Karpas-422 (cell line): Measurements from ENCODE around the gene KRTAP2-4. TPM values are rescaled to one million over a fixed set of nuclear protein-coding genes. Genes with fewer than 3 reads are reported as not detected.

ENCODE experiments used
- DNase-seq: peaks from one replicate; pipeline ENCODE4 v3.0.0-alpha.2; 2015
- H2AFZ ChIP-seq: fragments of 200-600 bp; sonication (generic); 2 replicates; pipeline ENCODE4 v1.6.1; 2014; ENCODE audit warnings: antibody characterized with exemption, low read length, mixed read lengths
- H3K27ac ChIP-seq: fragments of 200-600 bp; sonication (generic); 2 replicates; pipeline ENCODE4 v1.5.1; 2014; ENCODE audit warnings: mild to moderate bottlenecking, low read length, moderate library complexity
- H3K27me3 ChIP-seq: fragments of 200-600 bp; sonication (generic); 2 replicates; pipeline ENCODE4 v1.6.1; 2014; ENCODE audit warnings: low read length, mixed read lengths
- H3K36me3 ChIP-seq: fragments of 200-600 bp; sonication (generic); 2 replicates; pipeline ENCODE4 v1.6.1; 2014; ENCODE audit warnings: low read length, mixed read lengths; ENCODE audit not compliant: insufficient read depth
- H3K4me1 ChIP-seq: fragments of 200-600 bp; sonication (generic); 2 replicates; pipeline ENCODE4 v1.6.1; 2014; ENCODE audit warnings: mild to moderate bottlenecking, low read length, mixed read lengths
- H3K4me2 ChIP-seq: fragments of 200-600 bp; sonication (generic); 2 replicates; pipeline ENCODE4 v1.6.1; 2014; ENCODE audit warnings: low read length, low read depth, mild to moderate bottlenecking; ENCODE audit not compliant: poor library complexity, severe bottlenecking
- H3K4me3 ChIP-seq: fragments of 200-600 bp; sonication (generic); 2 replicates; pipeline ENCODE4 v1.5.1; 2014; ENCODE audit warnings: mild to moderate bottlenecking, antibody characterized with exemption, low read length, mixed read lengths
- H3K79me2 ChIP-seq: fragments of 200-600 bp; sonication (generic); 2 replicates; pipeline ENCODE4 v1.6.1; 2014; ENCODE audit warnings: mild to moderate bottlenecking, low read length, mixed read lengths
- H3K9ac ChIP-seq: fragments of 200-600 bp; sonication (generic); 2 replicates; pipeline ENCODE4 v1.6.0; 2014; ENCODE audit warnings: low read length
- H3K9me2 ChIP-seq: fragments of 200-600 bp; sonication (generic), shearing (Covaris generic); replicated peaks from 2 replicates; pipeline ENCODE4 v1.6.0; 2014; ENCODE audit warnings: mild to moderate bottlenecking, low read length, moderate library complexity; ENCODE audit not compliant: insufficient read depth
- H3K9me3 ChIP-seq: fragments of 300-700, 200-600 bp; sonication (generic); 2 replicates; pipeline ENCODE4 v1.6.1; 2014; ENCODE audit warnings: low read length, mixed read lengths
- H4K20me1 ChIP-seq: fragments of 200-600 bp; sonication (generic); 2 replicates; pipeline ENCODE4 v1.6.1; 2014; ENCODE audit warnings: mild to moderate bottlenecking, antibody characterized with exemption, low read length, low read depth; ENCODE audit not compliant: insufficient read depth
- total RNA-seq: library from RNA; depleted of rRNA; stranded (reverse); fragments of >200 nt; shearing (Covaris generic); gene quantifications from 2 replicates; pipeline ENCODE4 v1.2.3, GENCODE V29; 2014; ENCODE audit warnings: low replicate concordance; rRNA removed

Gene KRTAP2-4
- total RNA-seq, 1 experiment from 2014 or later: not detected

- no peak overlapping the region for H3K9ac ChIP-seq
- no peaks in the 10 kb centered on the region for H3K27me3 ChIP-seq
- no peaks in the 10 kb centered on the region for H3K79me2 ChIP-seq
- H3K36me3 ChIP-seq: no peaks in the 10 kb centered on the region
- H2AFZ ChIP-seq: no peak overlapping the region
- peak; percentile 41 for DNase-seq
- no peaks in the 10 kb centered on the region for H4K20me1 ChIP-seq
- H3K9me3 ChIP-seq: no peaks in the 10 kb centered on the region
- H3K9me2 ChIP-seq: no peaks in the 10 kb centered on the region
- H3K27ac ChIP-seq: no peak overlapping the region
- H3K4me2 ChIP-seq: no peak overlapping the region
- no peak overlapping the region for H3K4me3 ChIP-seq
- no peaks in the 10 kb centered on the region for H3K4me1 ChIP-seq
Measured at GRCh38 chr17:41015454-41015853, 50.2 kb downstream of the KRTAP2-4 start.

Other genes with a start within 250 kb of the KRTAP2-4 start
- gene KRT10, start 243.3 kb downstream of the KRTAP2-4 start, total RNA-seq: 14.9 and 21.6 TPM in 2 replicates
- gene KRT12, start 198.7 kb downstream of the KRTAP2-4 start, total RNA-seq: not detected in 2 replicates
- not detected in 2 replicates for gene KRT20, start 180.6 kb downstream of the KRTAP2-4 start, total RNA-seq
- not detected in 2 replicates for gene KRT23, start 128.2 kb downstream of the KRTAP2-4 start, total RNA-seq
- gene KRT39, start 98.9 kb downstream of the KRTAP2-4 start, total RNA-seq: not detected in 2 replicates
- gene KRT40, start 81.6 kb downstream of the KRTAP2-4 start, total RNA-seq: not detected in 2 replicates
- gene KRTAP3-3, start 71.7 kb downstream of the KRTAP2-4 start, total RNA-seq: not detected in 2 replicates
- not detected in 2 replicates for gene KRTAP3-2, start 66.0 kb downstream of the KRTAP2-4 start, total RNA-seq
- not detected in 2 replicates for gene KRTAP3-1, start 56.8 kb downstream of the KRTAP2-4 start, total RNA-seq
- gene KRTAP1-5, start 38.7 kb downstream of the KRTAP2-4 start, total RNA-seq: not detected in 2 replicates
- not detected in 2 replicates for gene KRTAP1-4, start 35.7 kb downstream of the KRTAP2-4 start, total RNA-seq
- gene KRTAP1-3, start 31.0 kb downstream of the KRTAP2-4 start, total RNA-seq: not detected in 2 replicates
- gene KRTAP1-1, start 24.4 kb downstream of the KRTAP2-4 start, total RNA-seq: not detected in 2 replicates
- gene KRTAP2-1, start 18.6 kb downstream of the KRTAP2-4 start, total RNA-seq: not detected in 2 replicates
- not detected in 2 replicates for gene KRTAP2-2, start 10.6 kb downstream of the KRTAP2-4 start, total RNA-seq
- not detected in 2 replicates for gene KRTAP2-3, start 5.8 kb downstream of the KRTAP2-4 start, total RNA-seq
- gene KRTAP4-7, start 18.3 kb upstream of the KRTAP2-4 start, total RNA-seq: not detected in 2 replicates
- not detected in 2 replicates for gene KRTAP4-8, start 32.3 kb upstream of the KRTAP2-4 start, total RNA-seq
- not detected in 2 replicates for gene KRTAP4-16, start 36.3 kb upstream of the KRTAP2-4 start, total RNA-seq
- not detected in 2 replicates for gene KRTAP4-9, start 39.5 kb upstream of the KRTAP2-4 start, total RNA-seq
- not detected in 2 replicates for gene KRTAP4-11, start 52.5 kb upstream of the KRTAP2-4 start, total RNA-seq
- not detected in 2 replicates for gene KRTAP4-12, start 58.3 kb upstream of the KRTAP2-4 start, total RNA-seq
- gene KRTAP4-6, start 74.7 kb upstream of the KRTAP2-4 start, total RNA-seq: not detected in 2 replicates
- not detected in 2 replicates for gene KRTAP4-5, start 83.9 kb upstream of the KRTAP2-4 start, total RNA-seq
- not detected in 2 replicates for gene KRTAP4-4, start 94.9 kb upstream of the KRTAP2-4 start, total RNA-seq
- not detected in 2 replicates for gene KRTAP4-3, start 102.3 kb upstream of the KRTAP2-4 start, total RNA-seq
- not detected in 2 replicates for gene KRTAP4-2, start 112.3 kb upstream of the KRTAP2-4 start, total RNA-seq
- gene KRTAP4-1, start 119.0 kb upstream of the KRTAP2-4 start, total RNA-seq: not detected in 2 replicates
- gene KRTAP9-1, start 124.0 kb upstream of the KRTAP2-4 start, total RNA-seq: not detected in 2 replicates
- gene KRTAP9-2, start 160.8 kb upstream of the KRTAP2-4 start, total RNA-seq: not detected in 2 replicates
- gene KRTAP9-3, start 166.6 kb upstream of the KRTAP2-4 start, total RNA-seq: not detected in 2 replicates
- gene KRTAP9-8, start 172.1 kb upstream of the KRTAP2-4 start, total RNA-seq: not detected in 2 replicates
- gene KRTAP9-4, start 183.8 kb upstream of the KRTAP2-4 start, total RNA-seq: not detected in 2 replicates
- not detected in 2 replicates for gene KRTAP9-9, start 189.5 kb upstream of the KRTAP2-4 start, total RNA-seq
- not detected in 2 replicates for gene KRTAP9-6, start 199.5 kb upstream of the KRTAP2-4 start, total RNA-seq
- not detected in 2 replicates for gene KRTAP9-7, start 209.8 kb upstream of the KRTAP2-4 start, total RNA-seq
- not detected in 2 replicates for gene KRTAP29-1, start 237.0 kb upstream of the KRTAP2-4 start, total RNA-seq
- gene KRTAP16-1, start 243.4 kb upstream of the KRTAP2-4 start, total RNA-seq: not detected in 2 replicates
- gene KRTAP17-1, start 249.8 kb upstream of the KRTAP2-4 start, total RNA-seq: 1.6 TPM in 1 of 2 replicates, not detected in the other